ENCODE data around the gene FGF3. TPM values are rescaled to one million over a fixed set of nuclear protein-coding genes. Genes with fewer than 3 reads are reported as not detected.
"Not testable (repeated sequence)": the region's sequence is repeated elsewhere in the genome, so short reads cannot be mapped to it uniquely, and the experiment has no call there.

The FGF3 gene
- polyA plus RNA-seq, 3 donors from 2014 or later: not detected

GRCh38 chr11:69773626-69774353, 45.4 kb downstream of the FGF3 start:
- no peak for DNase-seq
- Mint-ChIP-seq H3K9me3 (no peaks in the 10 kb centered on the region), H3K4me3 (no peak overlapping the region), H3K36me3 (no peaks in the 10 kb centered on the region), H3K27me3 (ENCODE audit: low read depth in 3 of 3) (peaks cover 3 to 12% (median 8%) of the 10 kb centered on the region in 3 donors), H3K27ac (no peak overlapping the region), H3K4me1 (no peaks in the 10 kb centered on the region)

- Mint-ChIP-seq H3K9me3 (no peaks in the 10 kb centered on the region), H3K27ac (no peak overlapping the region), H3K4me3 (no peak overlapping the region), H3K36me3 (no peaks in the 10 kb centered on the region), H3K27me3 (ENCODE audit: low read depth in 3 of 3) (peaks cover 0 to 8% (median 7%) of the 10 kb centered on the region in 3 donors), H3K4me1 (no peaks in the 10 kb centered on the region)
- no peak for DNase-seq
Measured at GRCh38 chr11:69771466-69771865, 47.8 kb downstream of the FGF3 start.

GRCh38 chr11:69770540-69770939, 48.7 kb downstream of the FGF3 start:
- Mint-ChIP-seq H3K4me1 (no peaks in the 10 kb centered on the region), H3K4me3 (no peak overlapping the region), H3K27me3 (ENCODE audit: low read depth in 3 of 3) (peaks cover 0 to 8% (median 7%) of the 10 kb centered on the region in 3 donors), H3K27ac (no peak overlapping the region), H3K9me3 (no peaks in the 10 kb centered on the region), H3K36me3 (no peaks in the 10 kb centered on the region)
- DNase-seq: no peak

GRCh38 chr11:69765498-69765995, 53.7 kb downstream of the FGF3 start:
- no peak for DNase-seq
- peaks cover 0 to 4% (median 3%) of the 10 kb centered on the region in 3 donors for H3K27me3 Mint-ChIP-seq (ENCODE audit: low read depth in 3 of 3)
- H3K27ac Mint-ChIP-seq: no peak overlapping the region
- no peaks in the 10 kb centered on the region for H3K36me3 Mint-ChIP-seq
- H3K4me3 Mint-ChIP-seq: no peak overlapping the region
- no peaks in the 10 kb centered on the region for H3K4me1 Mint-ChIP-seq
- no peaks in the 10 kb centered on the region for H3K9me3 Mint-ChIP-seq

GRCh38 chr11:69764918-69765317, 54.3 kb downstream of the FGF3 start:
- not testable (repeated sequence) for H3K27me3 Mint-ChIP-seq (ENCODE audit: low read depth in 3 of 3); DNase-seq; H3K4me1 Mint-ChIP-seq; H3K9me3 Mint-ChIP-seq; H3K4me3 Mint-ChIP-seq; H3K27ac Mint-ChIP-seq; H3K36me3 Mint-ChIP-seq

GRCh38 chr11:69760319-69760718, 58.9 kb downstream of the FGF3 start:
- Mint-ChIP-seq H3K4me1 (no peaks in the 10 kb centered on the region), H3K27me3 (ENCODE audit: low read depth in 3 of 3) (peaks cover 1 to 5% (median 2%) of the 10 kb centered on the region in 3 donors), H3K9me3 (no peaks in the 10 kb centered on the region), H3K27ac (no peak overlapping the region), H3K36me3 (no peaks in the 10 kb centered on the region), H3K4me3 (no peak overlapping the region)
- no peak for DNase-seq

Other genes starting within 250 kb of the FGF3 start
- gene CCND1, start 178.3 kb downstream of the FGF3 start, polyA plus RNA-seq: 1 to 10 TPM in 1 of 3 donors, under 1 TPM in 1, not detected in 1; 0.85 to 1.3 TPM
- 10 to 100 TPM in 2 of 3 donors, 1 to 10 TPM in 1; 7.2 to 13.1 (median 12.3) TPM for gene LTO1, start 144.1 kb downstream of the FGF3 start, polyA plus RNA-seq
- not detected for gene FGF19, start 115.4 kb downstream of the FGF3 start, polyA plus RNA-seq
- not detected for gene FGF4, start 44.1 kb downstream of the FGF3 start, polyA plus RNA-seq